Measurements from ENCODE around the gene IL1R1. TPM values are rescaled to one million over a fixed set of nuclear protein-coding genes. Genes with fewer than 3 reads are reported as not detected.

The IL1R1 gene
- total RNA-seq, 2 donors from 2014 or later: 6.8 to 6.9 TPM

DNA sequence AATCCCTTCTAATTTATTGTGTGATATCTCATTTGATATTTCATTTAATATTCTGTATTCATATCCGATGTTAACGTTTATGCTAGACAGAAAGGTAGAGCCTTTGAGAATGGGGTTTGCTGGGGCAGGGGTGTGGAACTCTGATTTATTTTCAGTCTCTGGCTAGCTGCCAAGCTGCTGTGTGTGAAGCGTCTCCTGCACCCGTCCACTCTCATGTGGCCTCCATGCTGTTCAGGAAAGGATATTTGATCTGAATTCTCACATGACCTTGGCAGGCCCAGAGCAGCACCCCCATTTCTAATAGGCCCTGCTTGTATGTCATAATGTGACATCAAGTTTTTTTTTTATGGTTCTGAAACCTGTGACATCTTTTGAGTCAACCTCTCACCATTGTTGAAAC is 1.6 kb downstream of the IL1R1 start:
- DNase-seq (ENCODE audit: low spot score in 2 of 2) (no peak), ATAC-seq (no peak)
- Mint-ChIP-seq H3K9me3 (peaks cover 40 to 46% of the 10 kb centered on the region in 2 donors), H3K27ac (no peak overlapping the region), H3K36me3 (peaks cover 62 to 96% of the 10 kb centered on the region in 2 donors)

DNA sequence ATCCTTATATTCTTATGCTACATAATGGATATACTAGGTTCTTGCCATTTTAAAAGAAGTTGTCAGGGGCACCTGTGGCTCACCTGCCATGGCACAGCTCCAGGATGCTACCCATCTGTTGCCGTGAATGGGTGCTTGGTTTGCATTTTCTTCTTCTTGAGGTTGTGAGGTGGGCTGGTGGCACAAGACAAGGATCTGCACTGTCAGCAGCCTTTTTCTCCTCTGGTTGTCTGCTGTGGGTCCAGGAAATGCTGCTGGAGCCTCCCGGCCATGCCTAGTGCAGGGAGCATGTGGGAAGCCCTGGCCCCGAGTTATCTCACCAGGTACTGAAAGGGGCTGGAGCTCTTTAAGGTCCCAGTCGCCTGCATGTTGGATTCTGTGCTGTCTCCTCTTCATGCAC is 2.6 kb downstream of the IL1R1 start:
- ATAC-seq (no peak), DNase-seq (ENCODE audit: low spot score in 2 of 2) (no peak)
- Mint-ChIP-seq H3K36me3 (peaks cover 63 to 91% of the 10 kb centered on the region in 2 donors), H3K27ac (no peak overlapping the region), H3K9me3 (peaks cover 37 to 47% of the 10 kb centered on the region in 2 donors)

DNA sequence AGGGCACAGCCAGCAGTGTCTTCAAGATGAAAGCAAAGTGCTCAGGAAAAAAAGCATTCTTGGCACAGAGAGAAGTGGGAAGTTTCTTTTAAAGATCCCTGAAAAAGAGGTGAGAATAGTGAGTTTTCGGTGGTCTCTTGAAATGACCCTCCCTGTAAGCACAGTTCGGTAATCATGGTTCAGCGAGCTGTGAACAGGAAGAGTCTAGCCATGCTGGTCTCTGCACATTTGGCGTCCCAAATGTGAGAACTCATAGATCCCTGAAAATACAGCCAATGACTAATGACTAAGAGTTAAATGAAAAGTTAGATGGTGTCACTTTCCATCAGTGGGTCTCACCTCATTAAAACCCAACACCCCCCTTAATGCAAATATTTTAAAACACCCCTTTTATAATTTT is 3.4 kb downstream of the IL1R1 start:
- DNase-seq (ENCODE audit: low spot score in 2 of 2) (no peak), ATAC-seq (no peak)
- Mint-ChIP-seq H3K27ac (no peak overlapping the region), H3K36me3 (peaks cover 69 to 84% of the 10 kb centered on the region in 2 donors), H3K9me3 (peaks cover 37 to 42% of the 10 kb centered on the region in 2 donors)

DNA sequence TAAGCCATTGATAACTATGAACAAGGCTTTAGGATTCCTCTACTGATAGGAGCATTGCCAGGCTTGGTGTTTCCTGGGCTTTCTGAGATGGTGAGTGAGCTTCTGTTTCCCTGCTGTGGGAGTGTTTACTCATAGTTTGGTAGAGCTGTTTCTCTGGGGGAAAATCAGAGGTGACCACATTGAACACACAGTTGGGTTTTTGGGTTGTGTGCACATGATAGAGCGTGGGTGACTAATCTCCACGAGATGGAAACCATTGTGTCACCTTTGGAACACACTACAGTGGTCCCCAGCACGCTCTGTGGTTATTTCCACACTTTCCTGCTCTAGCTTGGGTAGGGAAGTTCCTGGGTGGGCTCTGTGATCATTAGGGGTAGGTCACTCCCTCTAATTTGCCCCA is 5.4 kb downstream of the IL1R1 start:
- ATAC-seq (peak; percentile 88 to 93), DNase-seq (ENCODE audit: low spot score in 2 of 2) (peak; percentile 34 to 73)
- Mint-ChIP-seq H3K27ac (peak overlapping the region; percentile 72 to 84), H3K36me3 (peaks cover 66 to 85% of the 10 kb centered on the region in 2 donors), H3K9me3 (peaks cover 37 to 50% of the 10 kb centered on the region in 2 donors)

DNA sequence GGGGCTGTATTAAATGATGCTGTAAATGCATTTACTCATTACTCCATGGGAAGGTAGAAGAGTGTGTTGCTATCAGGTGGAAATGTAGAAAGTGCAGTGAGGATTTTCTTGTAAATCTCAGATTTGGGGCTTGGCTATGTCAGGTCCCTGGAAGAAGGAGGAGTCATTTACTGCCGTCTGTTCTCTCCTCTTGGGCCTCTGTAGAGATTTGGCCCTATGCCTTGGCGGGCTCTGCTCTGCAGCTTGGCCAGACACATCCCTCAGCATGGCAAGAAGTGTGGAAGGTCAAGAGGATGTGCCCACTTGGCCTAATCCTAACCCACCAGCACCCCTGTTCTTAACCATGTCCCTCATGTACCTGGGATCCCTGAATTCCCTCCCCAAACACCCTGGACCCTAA is 6.7 kb downstream of the IL1R1 start:
- peaks cover 40 to 55% of the 10 kb centered on the region in 2 donors for H3K9me3 Mint-ChIP-seq
- DNase-seq (ENCODE audit: low spot score in 2 of 2) (no peak), ATAC-seq (no peak)
- no peak overlapping the region for H3K27ac Mint-ChIP-seq
- H3K36me3 Mint-ChIP-seq: peaks cover 73 to 85% of the 10 kb centered on the region in 2 donors

DNA sequence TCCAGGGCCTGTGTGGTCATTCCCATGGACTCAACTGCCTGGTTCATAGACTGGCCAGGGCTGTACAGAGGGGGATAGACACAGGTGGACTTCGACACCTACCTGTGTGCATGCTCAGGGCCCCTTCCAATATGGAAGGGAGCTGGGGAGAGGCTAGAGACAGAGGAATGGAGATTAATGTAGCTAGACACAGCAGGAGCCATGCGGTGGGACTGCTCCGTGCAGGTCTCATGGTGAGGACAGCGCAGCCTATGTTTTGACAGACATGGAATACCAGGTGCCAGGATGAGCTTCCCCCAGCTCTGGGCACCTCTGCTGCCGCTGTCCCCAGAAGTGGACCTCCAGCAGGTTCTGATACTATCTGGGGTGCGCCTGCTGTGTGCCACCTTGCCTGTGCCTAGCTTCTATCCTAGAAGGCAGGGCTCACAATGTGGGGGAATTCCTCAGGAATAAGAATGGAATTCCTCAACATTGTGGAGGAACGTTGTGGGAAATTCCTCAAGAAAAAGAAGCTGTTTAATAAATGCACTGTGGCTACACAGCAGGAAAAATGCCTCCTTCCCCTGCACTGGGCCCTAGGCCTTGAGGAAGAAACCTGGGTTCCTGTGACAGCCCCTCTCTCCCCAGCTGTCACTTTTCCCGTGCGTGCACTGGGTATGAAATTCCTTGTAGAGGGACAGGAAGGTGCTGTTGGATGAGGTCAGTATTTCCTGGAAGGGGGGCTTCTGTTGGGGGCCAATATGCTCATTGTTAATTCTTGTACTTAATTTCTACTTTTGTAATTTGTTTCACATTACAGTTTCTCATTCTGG is 7.3 kb downstream of the IL1R1 start:
- DNase-seq (ENCODE audit: low spot score in 2 of 2) (no peak), ATAC-seq (no peak)
- no peak overlapping the region for H3K27ac Mint-ChIP-seq
- peaks cover 38 to 52% of the 10 kb centered on the region in 2 donors for H3K9me3 Mint-ChIP-seq
- peaks cover 74 to 85% of the 10 kb centered on the region in 2 donors for H3K36me3 Mint-ChIP-seq

DNA sequence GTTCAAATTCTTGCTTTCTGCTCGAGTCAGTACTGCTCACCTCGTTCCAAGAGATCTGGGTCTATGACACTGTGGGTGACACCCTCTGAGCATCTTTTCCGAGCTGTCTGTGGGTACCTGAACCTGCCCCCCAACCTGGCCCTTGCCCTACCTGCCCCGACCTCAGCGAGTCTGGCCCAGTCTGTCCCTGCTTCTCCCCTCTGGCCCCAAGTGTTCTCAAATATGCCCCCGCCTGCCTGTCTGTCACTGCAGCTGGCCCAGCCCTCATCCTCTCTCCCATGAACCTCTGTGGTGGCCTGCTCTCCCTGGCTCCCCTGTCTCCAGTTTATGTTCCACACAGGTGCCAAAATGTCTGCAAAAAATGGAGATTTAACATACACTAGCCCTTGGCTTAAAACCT is 11.8 kb downstream of the IL1R1 start:
- DNase-seq (ENCODE audit: low spot score in 2 of 2) (no peak), ATAC-seq (no peak)
- Mint-ChIP-seq H3K36me3 (peaks cover 35 to 67% of the 10 kb centered on the region in 2 donors), H3K9me3 (peaks cover 10 to 23% of the 10 kb centered on the region in 2 donors), H3K27ac (no peak overlapping the region)

DNA sequence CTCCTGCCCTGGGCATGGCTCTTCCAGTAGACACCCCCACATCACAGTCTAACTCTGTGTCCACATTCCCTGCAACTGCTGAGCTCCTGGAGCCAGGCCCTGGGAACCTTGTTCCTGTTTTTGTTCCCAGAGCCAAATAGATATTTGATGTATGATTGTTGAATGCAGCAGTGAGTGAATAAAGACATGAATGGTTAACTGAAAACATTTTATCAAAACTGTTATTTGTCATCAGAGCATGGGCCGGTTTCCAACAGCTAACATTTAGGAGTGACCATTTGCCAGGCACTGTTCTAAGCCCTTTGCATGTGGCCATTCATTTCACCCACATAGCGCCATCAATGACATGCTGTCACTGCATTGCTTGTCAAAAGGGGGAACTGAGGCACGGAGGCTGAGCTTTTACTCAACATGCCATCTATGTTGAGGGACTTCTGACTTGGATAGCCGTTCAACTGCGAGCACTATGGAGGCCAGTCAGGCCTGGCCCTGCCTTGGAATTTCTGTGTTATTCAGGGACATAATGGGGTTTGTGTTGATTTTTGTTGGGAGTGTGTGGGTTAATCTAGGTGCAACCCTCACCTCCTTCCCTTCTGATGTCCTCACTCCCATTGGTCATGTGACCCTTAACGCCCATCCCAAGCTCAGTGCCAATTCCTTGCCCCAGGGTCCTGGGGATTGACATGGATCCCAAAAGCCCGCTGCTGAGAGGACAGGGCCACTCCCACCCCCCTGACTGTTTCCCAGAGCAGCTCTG is 12.6 kb downstream of the IL1R1 start:
- H3K9me3 Mint-ChIP-seq: peaks cover 10 to 23% of the 10 kb centered on the region in 2 donors
- DNase-seq (ENCODE audit: low spot score in 2 of 2) (no peak), ATAC-seq (no peak)
- H3K27ac Mint-ChIP-seq: peak overlapping the region in 1 of 2 donors; percentile 31
- H3K36me3 Mint-ChIP-seq: peaks cover 30 to 64% of the 10 kb centered on the region in 2 donors

DNA sequence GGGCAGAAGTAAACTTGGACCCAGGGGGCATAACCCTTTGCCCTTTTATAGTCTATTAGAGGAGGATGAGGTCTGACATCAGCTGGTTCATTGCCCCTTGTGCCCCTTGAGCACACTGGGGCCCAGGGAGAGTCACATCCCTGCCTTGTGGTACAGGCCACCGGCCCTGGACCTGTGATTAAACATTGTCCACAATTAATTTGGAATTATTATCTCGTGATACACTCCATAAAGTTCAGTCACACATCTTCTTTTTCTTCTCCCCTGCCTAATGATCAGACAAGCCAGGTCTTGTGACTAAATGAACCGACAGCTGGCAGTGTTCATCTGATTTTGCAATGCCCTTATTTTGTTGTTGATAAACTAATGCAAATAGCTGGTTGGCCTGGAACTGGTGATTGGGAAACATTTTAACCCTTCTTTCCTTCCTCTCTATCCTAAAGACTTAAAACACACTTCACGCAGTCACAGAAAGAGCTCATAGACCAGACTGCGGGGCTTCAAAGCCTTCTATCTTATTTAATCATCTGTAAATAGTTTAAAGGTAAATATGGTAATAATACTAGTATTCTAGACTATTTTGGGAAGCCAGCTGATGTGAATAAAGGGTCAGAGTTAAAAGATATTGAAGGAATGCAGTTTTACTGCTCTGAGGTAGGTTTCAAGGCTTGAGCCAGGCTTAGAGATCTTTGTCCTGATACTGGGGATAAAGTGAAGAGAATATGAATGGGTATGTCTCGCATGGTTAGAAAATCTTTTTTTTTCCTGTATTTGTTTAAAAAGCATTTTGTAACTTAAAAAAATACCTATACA is 13.4 kb downstream of the IL1R1 start:
- H3K27ac Mint-ChIP-seq: no peak overlapping the region
- peaks cover 24 to 68% of the 10 kb centered on the region in 2 donors for H3K36me3 Mint-ChIP-seq
- no peak for ATAC-seq
- DNase-seq (ENCODE audit: low spot score in 2 of 2): no peak
- H3K9me3 Mint-ChIP-seq: peaks cover 10 to 23% of the 10 kb centered on the region in 2 donors

DNA sequence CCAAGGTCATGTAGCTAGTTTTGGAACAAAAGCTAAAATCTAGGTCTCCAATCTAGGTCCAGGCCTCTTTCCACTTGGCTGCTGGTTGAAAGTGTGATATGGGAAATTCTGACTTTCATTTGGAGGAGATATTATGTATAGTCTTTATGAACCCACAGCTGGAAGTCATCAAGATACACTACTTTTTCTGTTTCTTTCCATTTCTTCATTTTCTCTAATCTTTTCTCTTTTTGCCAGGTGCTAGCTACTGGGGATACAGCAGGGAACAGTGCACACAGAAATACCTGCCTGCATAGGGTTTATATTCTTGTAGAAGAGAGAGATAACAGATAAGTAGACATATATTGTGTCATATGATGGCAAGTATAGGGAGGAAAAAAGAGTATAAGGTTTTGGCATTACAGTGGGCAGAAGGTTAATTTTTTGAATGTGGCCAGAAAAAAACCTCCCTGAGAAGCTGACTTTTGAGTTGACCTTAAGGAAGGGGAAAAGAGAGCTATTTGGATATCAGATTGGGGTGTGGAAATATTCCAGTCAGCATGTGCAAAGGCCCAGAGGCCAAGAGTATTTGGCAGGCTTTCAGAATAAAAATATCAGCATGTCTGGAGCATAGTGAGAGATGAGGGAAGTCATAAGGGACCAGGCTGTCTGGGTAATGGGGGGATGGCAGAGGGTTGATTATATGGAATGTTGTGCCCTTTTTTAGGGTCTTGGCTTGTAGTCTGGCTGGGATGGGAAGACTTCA is 15.6 kb downstream of the IL1R1 start:
- H3K36me3 Mint-ChIP-seq: peaks cover 19 to 54% of the 10 kb centered on the region in 2 donors

DNA sequence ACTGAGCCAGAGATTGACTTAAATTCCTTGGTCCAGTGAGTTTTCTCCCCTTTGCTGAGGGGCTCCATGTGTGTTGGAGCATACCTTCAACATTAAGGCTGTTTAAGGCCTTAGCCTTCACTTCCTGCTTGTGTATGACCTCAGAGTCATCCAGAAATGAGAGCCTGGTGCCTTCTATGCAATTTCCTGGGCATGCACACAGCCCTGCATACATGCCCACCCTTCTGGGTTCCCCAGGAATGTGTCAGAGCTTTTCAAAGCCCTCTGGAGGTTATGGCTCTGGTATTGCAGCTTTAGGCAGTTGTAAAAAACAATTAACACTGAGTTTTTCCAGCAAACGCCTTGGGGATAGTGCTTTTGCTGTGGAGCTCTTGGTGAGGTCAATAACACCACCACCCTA is 16.7 kb downstream of the IL1R1 start:
- DNase-seq (ENCODE audit: low spot score in 2 of 2) (no peak), ATAC-seq (no peak)
- Mint-ChIP-seq H3K27ac (no peak overlapping the region), H3K9me3 (peaks cover 9 to 13% of the 10 kb centered on the region in 2 donors), H3K36me3 (peaks cover 15 to 43% of the 10 kb centered on the region in 2 donors)

More for the DNA sequence above, 15.6 kb downstream of the IL1R1 start:
- DNase-seq (ENCODE audit: low spot score in 2 of 2) (no peak), ATAC-seq (no peak)
- H3K27ac Mint-ChIP-seq: no peak overlapping the region
- peaks cover 10 to 15% of the 10 kb centered on the region in 2 donors for H3K9me3 Mint-ChIP-seq

DNA sequence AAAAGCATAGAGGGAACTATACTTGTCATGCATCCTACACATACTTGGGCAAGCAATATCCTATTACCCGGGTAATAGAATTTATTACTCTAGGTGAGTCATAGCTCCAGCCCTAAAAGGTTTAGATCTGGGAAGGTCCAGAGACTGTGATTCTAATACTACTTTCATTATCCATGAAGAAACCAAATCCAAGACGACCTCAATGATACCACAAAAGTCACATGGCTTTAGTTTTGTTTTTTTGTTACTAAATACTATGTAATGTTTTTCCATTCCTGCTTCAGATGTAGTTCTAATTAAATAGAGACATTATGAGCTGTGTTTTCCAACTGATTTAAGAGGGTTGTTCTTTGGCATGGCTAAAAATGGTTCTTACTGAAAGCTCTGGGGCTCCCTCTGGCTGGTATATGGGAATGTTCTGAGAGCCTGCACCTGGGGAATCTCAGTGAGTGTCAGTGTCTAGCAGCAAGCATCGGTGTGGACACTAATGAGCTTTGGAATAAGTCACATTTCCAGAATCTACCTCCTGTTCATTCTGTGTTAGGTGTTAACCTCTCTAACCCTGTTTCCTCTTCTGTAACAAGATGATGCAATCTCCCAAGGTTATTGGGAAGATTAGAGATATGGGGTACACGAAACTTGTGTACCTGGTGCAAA is 23.8 kb downstream of the IL1R1 start:
- DNase-seq (ENCODE audit: low spot score in 2 of 2): no peak
- H3K36me3 Mint-ChIP-seq: peaks cover 13 to 21% of the 10 kb centered on the region in 2 donors
- no peak overlapping the region for H3K27ac Mint-ChIP-seq
- ATAC-seq: peak in 1 of 2 donors; percentile 41
- H3K9me3 Mint-ChIP-seq: peaks cover 4 to 5% of the 10 kb centered on the region in 2 donors

DNA sequence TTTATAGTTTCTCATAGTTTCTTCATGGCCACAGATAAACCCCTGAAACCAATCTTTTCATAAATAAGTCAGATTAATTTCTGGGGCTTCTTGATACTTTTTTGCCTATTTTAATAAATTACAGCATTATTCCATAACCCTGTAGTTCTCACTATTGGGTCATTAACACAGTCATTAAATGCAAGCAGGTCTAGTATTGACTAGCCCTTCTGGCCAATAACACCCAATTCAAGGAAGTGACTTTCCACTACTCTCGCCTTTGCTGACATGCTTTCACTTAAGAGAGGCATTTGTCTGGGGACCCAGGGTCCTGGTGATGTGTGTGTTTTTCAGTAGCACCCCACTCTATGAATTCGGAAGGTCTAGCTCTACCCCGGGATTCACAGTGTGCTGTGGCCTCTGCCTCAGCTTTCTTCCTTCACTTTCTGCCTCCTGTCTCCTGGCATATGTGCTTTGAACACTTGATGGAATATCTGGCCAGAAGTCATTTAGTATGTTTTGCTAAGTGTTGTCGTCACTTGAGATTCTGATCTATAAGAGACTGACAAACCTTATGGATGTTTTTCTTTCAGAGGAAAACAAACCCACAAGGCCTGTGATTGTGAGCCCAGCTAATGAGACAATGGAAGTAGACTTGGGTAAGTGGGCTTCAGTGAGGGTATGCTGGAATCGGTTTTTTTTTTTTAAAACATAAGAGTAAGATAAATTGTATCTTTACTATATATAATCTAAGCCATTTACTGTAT is 25.7 kb downstream of the IL1R1 start:
- ATAC-seq: no peak
- no peak for DNase-seq (ENCODE audit: low spot score in 2 of 2)
- Mint-ChIP-seq H3K36me3 (peaks cover 23 to 25% of the 10 kb centered on the region in 2 donors), H3K9me3 (peaks cover 4 to 9% of the 10 kb centered on the region in 2 donors), H3K27ac (no peak overlapping the region)

DNA sequence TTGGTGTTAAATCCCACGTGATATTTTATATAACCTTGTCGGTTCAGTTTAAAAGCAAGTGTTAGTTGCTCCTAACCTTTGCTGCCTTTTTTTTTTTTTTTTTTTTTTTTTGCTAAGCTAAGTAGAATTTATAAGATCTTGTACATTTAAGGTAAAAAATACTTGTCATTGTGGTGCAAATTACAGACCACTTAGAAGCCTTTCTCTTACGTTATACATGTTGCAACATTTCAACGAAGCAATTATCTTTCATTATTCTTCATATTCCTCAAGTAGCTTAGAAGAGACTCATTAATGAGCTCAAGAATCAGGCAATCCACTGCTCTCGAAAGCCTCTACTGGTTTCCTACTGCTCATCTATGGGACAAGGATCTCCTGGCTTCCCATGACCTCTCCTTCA is 29.4 kb downstream of the IL1R1 start:
- Mint-ChIP-seq H3K36me3 (peaks cover 15 to 38% of the 10 kb centered on the region in 2 donors), H3K27ac (no peak overlapping the region), H3K9me3 (peaks cover 0 to 4% of the 10 kb centered on the region in 2 donors)
- no peak for ATAC-seq
- DNase-seq (ENCODE audit: low spot score in 2 of 2): no peak

DNA sequence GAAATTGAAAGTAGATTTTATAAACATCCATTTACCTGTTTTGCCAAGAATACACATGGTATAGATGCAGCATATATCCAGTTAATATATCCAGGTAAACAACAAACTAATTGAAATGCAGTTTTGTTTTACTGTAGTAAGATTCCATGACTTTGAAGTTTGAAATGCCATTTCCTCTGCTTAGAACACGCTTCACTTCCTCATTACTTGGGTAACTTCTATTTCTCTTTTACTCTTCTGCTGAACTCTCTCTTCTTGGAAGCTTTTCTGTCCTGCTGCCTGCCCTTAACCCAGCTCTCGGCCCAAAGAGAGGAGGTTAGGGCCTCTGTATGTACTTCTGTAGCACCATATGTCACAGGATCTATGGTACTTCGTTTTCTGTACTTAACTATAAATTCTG is 30.2 kb downstream of the IL1R1 start:
- peak overlapping the region in 1 of 2 donors; percentile 70 for H3K27ac Mint-ChIP-seq
- no peak for DNase-seq (ENCODE audit: low spot score in 2 of 2)
- no peak for ATAC-seq
- H3K36me3 Mint-ChIP-seq: peaks cover 15 to 37% of the 10 kb centered on the region in 2 donors
- peaks cover 0 to 4% of the 10 kb centered on the region in 2 donors for H3K9me3 Mint-ChIP-seq

Measured in activated naive CD4-positive, alpha-beta T cell treated with anti-CD3 and anti-CD28 coated beads, Interleukin-2, amount 50 U/mL, for 72 hours (primary cell).